DOHH2 (cell line): ENCODE results near the gene LCAT.

Experiments
- EZH2phosphoT487 ChIP-seq: fragments of 200-600 bp; sonication (generic); IDR thresholded peaks from 2 replicates; pipeline ENCODE4 v1.6.1; 2017; ENCODE audit warnings: borderline replicate concordance, mild to moderate bottlenecking, antibody characterized with exemption, low read length, moderate library complexity, mixed read lengths
- TF ChIP-seq, protein P1 (sequence below): fragments of 200-600 bp; sonication (generic); IDR thresholded peaks from one replicate; pipeline ENCODE4 v1.5.1; 2014; ENCODE audit warnings: antibody characterized with exemption, mild to moderate bottlenecking, low read depth, low read length; ENCODE audit not compliant: poor library complexity, severe bottlenecking

- TF ChIP-seq, protein P1, sequence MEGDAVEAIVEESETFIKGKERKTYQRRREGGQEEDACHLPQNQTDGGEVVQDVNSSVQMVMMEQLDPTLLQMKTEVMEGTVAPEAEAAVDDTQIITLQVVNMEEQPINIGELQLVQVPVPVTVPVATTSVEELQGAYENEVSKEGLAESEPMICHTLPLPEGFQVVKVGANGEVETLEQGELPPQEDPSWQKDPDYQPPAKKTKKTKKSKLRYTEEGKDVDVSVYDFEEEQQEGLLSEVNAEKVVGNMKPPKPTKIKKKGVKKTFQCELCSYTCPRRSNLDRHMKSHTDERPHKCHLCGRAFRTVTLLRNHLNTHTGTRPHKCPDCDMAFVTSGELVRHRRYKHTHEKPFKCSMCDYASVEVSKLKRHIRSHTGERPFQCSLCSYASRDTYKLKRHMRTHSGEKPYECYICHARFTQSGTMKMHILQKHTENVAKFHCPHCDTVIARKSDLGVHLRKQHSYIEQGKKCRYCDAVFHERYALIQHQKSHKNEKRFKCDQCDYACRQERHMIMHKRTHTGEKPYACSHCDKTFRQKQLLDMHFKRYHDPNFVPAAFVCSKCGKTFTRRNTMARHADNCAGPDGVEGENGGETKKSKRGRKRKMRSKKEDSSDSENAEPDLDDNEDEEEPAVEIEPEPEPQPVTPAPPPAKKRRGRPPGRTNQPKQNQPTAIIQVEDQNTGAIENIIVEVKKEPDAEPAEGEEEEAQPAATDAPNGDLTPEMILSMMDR, result no peak
- TF ChIP-seq EZH2phosphoT487, result no peak
These were observed 8.9 kb downstream of the LCAT start for GRCh38 chr16:67935101-67935401.
